Measurements from ENCODE around the gene COQ10B. TPM values are rescaled to one million over a fixed set of nuclear protein-coding genes. Genes with fewer than 3 reads are reported as not detected.

The COQ10B gene
- polyA plus RNA-seq, 1 donor from 2014 or later, result 29.9 TPM

Other genes with a start within 250 kb of the COQ10B start
- 91.6 TPM for gene ANKRD44, start 142.8 kb upstream of the COQ10B start, polyA plus RNA-seq
- 124 TPM for gene SF3B1, start 18.5 kb upstream of the COQ10B start, polyA plus RNA-seq
- 92.3 TPM for gene HSPD1, start 46.3 kb downstream of the COQ10B start, polyA plus RNA-seq
- gene HSPE1, start 46.8 kb downstream of the COQ10B start, polyA plus RNA-seq, result 149 TPM
- 28.0 TPM for gene MOB4, start 62.5 kb downstream of the COQ10B start, polyA plus RNA-seq
- not detected for gene RFTN2, start 222.0 kb downstream of the COQ10B start, polyA plus RNA-seq

Data from IgD-negative memory B cell (primary cell).